Measurements from ENCODE around the gene PHACTR1.

PHACTR1 gene

DNA sequence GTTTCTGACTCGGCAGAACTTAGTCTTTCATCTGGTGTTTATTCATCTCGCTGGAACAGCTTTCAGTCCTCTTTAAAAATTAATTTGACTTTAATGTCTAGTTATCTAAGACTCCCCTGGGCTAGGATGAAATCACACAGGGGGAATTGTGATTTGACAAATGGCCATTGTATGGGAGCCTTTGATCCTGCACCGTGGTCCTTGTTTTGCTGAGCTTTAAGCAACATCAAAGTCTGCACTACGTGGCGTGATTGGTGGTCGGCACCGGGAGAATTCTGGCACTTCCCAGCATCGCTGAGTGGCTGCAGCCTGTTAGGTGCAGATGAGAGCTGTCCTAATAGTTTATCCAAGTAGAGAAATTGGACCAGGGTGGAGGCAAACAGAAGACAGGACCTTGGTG lies 464.8 kb downstream of the PHACTR1 start:
- no peak overlapping the region for H3K4me3 ChIP-seq (ENCODE audit: low read depth in 1 of 2, low read length in 1 of 2)
- H3K9me3 ChIP-seq = no peaks in the 10 kb centered on the region
- H3K27ac ChIP-seq = no peak overlapping the region
- H3K27me3 ChIP-seq = no peaks in the 10 kb centered on the region
- H3K36me3 ChIP-seq = no peaks in the 10 kb centered on the region
- H3K4me1 ChIP-seq (ENCODE audit: control insufficient read depth in 1 of 2, insufficient read depth in 1 of 2, low read depth in 1 of 2, low read length in 1 of 2) = peaks cover 6 to 14% of the 10 kb centered on the region in 2 experiments
- TF ChIP-seq CTCF (IDR thresholded peaks at IDR 0.05) = no peak

- H3K27me3 ChIP-seq = no peaks in the 10 kb centered on the region
- H3K36me3 ChIP-seq = no peaks in the 10 kb centered on the region
- H3K4me1 ChIP-seq (ENCODE audit: control insufficient read depth in 1 of 2, insufficient read depth in 1 of 2, low read depth in 1 of 2, low read length in 1 of 2) = peaks cover 0 to 6% of the 10 kb centered on the region in 2 experiments
- TF ChIP-seq CTCF (IDR thresholded peaks at IDR 0.05) = no peak
- H3K9me3 ChIP-seq = no peaks in the 10 kb centered on the region
- no peak overlapping the region for H3K4me3 ChIP-seq (ENCODE audit: low read depth in 1 of 2, low read length in 1 of 2)
- no peak overlapping the region for H3K27ac ChIP-seq
Observed at GRCh38 chr6:13183415-13184088, 467.0 kb downstream of the PHACTR1 start.

DNA sequence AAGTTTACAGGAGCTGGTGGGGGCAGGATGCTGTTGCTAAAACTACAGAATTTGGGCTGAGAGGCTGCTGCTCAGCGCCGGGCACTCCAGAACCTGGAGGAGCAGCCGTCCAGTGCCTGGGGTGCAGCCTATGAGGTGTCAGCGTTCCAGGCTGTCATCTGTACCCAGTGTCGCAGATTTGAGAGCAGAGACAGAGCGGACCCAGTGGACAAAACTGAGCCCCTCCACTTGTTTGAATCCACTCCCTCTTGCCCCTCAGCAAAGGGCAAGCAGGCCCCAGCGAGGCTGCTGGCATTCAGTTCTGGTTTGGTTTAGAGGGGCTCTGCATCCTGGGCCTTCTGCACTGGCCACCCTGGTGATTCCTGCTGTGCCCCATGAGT lies 467.5 kb downstream of the PHACTR1 start:
- H3K36me3 ChIP-seq = no peaks in the 10 kb centered on the region
- no peak overlapping the region for H3K4me3 ChIP-seq (ENCODE audit: low read depth in 1 of 2, low read length in 1 of 2)
- no peak overlapping the region for H3K27ac ChIP-seq
- no peaks in the 10 kb centered on the region for H3K9me3 ChIP-seq
- no peaks in the 10 kb centered on the region for H3K27me3 ChIP-seq
- peaks cover 0 to 6% of the 10 kb centered on the region in 2 experiments for H3K4me1 ChIP-seq (ENCODE audit: control insufficient read depth in 1 of 2, insufficient read depth in 1 of 2, low read depth in 1 of 2, low read length in 1 of 2)
- TF ChIP-seq CTCF (IDR thresholded peaks at IDR 0.05) = no peak

- Histone ChIP-seq H3K9me3 (no peaks in the 10 kb centered on the region), H3K36me3 (no peaks in the 10 kb centered on the region), H3K4me3 (ENCODE audit: low read depth in 1 of 2, low read length in 1 of 2) (no peak overlapping the region), H3K4me1 (ENCODE audit: control insufficient read depth in 1 of 2, insufficient read depth in 1 of 2, low read depth in 1 of 2, low read length in 1 of 2) (peaks cover 0 to 6% of the 10 kb centered on the region in 2 experiments), H3K27me3 (no peaks in the 10 kb centered on the region), H3K27ac (no peak overlapping the region)
- no peak for TF ChIP-seq CTCF (IDR thresholded peaks at IDR 0.05)
Observed at GRCh38 chr6:13184547-13184946, 468.0 kb downstream of the PHACTR1 start.

GRCh38 chr6:13186861-13187260 lies 470.3 kb downstream of the PHACTR1 start:
- Histone ChIP-seq H3K4me3 (ENCODE audit: low read depth in 1 of 2, low read length in 1 of 2) (no peak overlapping the region), H3K36me3 (no peaks in the 10 kb centered on the region), H3K4me1 (ENCODE audit: control insufficient read depth in 1 of 2, insufficient read depth in 1 of 2, low read depth in 1 of 2, low read length in 1 of 2) (no peaks in the 10 kb centered on the region), H3K27me3 (no peaks in the 10 kb centered on the region), H3K9me3 (no peaks in the 10 kb centered on the region), H3K27ac (no peak overlapping the region)
- TF ChIP-seq CTCF (IDR thresholded peaks at IDR 0.05) = no peak
